NCI-H1092 treated with DMSO at 0.1 percent for 48 hours (cell line): ENCODE data around the gene SHISA6.
"Not testable (repeated sequence)": the region's sequence is repeated elsewhere in the genome, so short reads cannot be mapped to it uniquely, and the experiment has no call there.

Experiments used
- DNase-seq: peaks from one replicate; lab custom pipeline; 2025; lab: John Stamatoyannopoulos, UW

Gene SHISA6

DNA sequence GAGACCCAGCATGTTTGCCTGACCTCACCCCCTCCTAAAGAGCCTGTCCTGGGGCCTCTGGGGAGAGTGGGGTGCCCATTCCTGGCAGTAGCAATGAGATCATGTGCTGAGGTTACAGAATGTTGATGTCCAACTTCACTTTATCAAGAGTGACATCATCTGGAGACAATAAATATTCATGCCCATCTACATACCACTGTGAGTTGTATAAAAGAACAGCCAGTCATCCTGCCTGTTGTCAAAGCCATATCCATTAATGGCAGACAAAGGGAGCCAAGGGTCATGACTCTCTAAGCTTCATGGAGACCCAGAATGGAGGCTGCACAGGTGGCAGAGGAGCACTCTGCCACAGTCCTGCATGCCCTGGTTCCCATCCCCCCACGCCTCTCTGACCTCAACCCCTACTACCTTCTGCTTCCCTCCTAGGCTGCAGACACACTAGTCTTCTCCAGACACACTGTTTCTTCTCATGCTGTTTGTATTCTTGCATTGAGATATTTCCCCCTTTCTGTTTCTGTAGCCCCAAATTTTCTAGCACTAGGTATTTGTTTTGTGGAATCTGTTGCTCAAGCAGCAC, 27.1 kb downstream of the SHISA6 start:
- no peak for DNase-seq

DNA sequence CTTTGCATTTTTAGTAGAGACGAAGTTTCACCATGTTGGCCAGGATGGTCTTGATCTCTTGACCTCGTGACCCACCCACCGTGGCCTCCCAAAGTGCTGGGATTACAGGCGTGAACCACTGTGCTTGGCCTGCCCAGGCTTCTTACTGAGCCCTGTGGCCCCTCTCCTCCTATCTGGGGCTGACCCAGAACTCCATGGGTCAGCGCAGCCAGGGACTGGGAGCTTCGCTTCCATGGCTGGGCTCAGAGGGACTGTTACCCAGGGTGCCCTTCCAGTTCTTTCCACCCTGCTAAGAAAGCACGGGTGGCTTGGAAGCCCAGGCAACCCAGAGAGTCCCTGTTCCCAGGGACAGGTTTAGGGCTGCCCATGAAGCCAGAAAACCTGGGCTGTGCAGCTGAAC, 28.2 kb downstream of the SHISA6 start:
- no peak for DNase-seq

DNA sequence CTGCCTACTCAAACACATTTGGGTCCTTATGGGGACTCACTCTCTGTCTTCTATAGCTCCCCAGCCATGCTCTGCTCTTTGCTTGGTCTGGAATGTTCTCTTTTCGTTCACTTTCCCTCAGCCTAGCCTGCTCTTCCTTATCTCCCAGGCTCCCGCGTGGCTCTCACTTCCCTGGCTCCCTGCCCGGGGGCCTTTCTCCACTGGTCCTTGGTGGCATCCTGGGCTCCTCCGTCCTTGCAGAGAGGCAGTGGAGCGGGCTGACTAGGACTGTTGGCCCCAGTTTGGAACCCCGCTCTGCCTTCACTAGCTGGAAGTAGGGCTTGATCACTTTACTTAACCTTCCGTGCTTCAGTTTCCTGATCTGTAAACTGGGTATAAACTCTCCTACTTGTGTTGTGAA, 31.2 kb downstream of the SHISA6 start:
- DNase-seq, result no peak

DNA sequence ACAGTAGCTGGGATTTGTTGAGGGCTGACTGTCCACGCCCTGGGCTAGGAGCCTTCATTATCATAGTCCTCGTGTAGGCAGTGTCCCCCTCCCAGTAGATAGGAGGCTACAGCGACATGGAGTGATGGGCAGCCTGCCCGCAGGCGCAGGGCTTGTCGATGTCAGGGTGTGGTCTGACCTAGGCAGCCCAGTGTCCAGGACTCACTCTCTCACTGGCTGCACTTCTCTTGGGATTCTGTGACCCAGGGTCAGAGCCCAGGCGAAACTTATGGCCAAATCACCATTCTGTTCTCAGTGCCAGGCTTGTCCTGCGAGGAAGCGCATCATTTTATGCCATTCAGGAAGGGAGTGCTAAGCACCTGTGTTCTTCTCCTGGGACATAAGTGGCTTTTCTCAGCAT, 32.6 kb downstream of the SHISA6 start:
- no peak for DNase-seq

DNA sequence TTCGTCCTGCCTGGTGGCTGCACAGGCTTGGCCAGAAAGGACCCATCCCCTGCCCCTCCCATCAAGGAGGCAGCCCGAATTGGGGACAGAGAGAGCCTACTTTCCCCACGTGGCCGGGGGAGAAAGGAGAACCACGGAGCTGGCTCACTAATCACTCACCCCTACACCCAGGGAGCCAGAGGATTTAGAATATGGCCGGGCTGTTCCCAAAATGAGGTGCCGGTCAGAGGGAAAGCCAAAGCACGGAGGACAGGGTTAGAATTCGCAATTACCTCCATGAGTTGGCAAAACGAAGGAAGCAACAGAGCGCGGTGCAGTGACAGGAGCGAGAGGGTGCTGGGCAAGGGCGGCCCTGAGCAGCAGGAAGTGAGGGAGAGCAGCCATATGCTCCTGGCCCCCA, 33.1 kb downstream of the SHISA6 start:
- DNase-seq, result no peak

DNA sequence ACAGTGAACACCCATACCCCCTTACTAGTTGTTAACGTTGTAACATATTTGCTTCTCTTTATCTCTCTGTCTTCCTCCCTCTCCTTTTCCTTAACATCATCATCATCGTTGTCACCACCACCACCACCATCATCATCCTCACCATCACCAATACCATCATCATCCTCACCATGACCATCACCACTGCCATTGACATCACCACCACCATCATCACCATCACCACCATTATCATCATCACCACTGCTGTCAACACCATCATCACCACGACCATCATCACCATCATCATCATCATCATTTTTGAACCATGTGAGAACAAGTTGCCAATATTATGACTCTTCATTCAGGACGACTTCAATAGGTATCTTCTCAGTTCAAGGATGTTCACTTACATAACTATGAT, 35.5 kb downstream of the SHISA6 start:
- no peak for DNase-seq

DNA sequence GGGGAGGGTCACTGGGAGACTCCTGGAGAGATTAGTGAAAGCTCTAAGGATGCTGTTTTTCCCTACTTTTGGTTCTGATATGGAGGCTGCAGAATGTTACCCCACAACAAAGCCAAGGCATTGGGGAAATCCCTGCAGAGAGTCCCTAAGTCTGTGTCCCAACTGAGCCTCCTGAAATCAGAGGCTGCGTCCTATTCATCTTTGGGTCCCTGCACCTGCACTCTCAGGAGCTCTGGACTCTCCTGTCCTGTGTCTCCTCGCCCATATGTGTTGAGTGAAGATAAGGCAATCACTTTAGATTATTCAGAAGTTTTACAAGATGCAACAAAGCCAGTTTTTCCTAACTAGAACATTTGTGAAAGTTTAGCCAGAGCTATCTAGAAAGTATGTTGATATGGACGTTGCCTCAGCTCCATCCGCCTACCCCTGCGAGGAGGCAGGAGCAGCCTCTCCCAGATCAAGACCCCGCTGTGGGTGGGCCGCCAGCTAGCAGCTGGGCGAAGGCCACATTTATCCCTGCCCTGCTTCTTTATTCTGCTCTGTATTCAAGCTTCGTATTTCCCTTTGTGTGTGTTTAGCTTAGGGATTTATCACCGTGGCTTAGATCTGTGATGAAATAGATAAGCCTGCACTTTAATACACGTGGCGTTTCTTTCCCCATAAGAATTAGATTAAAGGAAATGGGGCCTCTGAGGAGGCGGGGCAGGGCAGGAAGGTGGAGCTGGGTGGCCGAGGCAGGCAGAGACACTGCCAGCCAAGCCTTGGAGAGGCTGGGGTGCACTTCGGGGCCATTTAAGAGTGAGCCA, 37.4 kb downstream of the SHISA6 start:
- DNase-seq, result no peak

DNA sequence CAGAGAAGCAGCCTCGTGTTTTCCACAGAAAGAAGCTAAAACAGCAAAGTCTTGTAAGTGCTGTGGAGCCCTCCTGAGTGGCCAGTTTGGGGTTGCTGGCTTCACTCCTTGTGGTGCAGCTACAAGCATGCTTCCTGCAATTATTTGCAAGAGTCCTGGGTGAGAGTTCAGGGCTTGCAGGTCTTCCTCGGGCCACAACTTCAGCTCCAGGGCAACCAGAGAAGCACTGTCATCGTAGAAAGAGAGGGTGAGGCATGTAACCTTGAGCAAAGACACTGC, 37.9 kb downstream of the SHISA6 start:
- no peak for DNase-seq

DNA sequence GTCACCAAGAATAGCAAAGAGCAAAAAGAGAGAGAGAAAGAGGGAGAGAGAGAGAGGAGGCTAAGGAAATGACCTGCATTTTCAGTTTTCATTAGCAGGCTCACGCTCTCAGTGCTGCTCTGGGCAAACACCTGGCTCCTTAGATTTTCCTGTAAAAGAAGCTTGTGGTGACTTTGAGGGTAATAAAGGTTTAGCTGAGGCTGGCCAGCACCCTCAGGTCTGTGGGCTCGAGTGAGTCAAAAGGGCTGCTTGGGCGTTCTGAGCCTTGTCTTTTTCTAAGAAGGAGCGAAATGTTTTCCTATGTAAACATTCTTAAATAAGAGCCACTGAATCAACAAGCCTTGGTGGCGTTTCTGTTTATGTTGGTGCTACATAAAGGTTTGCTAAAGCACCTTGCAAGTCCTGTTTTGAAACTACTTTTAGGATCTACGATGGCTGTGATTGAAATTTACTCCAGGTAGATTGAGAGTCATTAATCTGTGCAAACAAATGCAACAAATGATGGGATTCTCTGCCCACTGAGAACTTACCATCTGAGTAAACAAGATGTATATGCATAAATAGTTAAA, 38.8 kb downstream of the SHISA6 start:
- DNase-seq, result no peak

DNA sequence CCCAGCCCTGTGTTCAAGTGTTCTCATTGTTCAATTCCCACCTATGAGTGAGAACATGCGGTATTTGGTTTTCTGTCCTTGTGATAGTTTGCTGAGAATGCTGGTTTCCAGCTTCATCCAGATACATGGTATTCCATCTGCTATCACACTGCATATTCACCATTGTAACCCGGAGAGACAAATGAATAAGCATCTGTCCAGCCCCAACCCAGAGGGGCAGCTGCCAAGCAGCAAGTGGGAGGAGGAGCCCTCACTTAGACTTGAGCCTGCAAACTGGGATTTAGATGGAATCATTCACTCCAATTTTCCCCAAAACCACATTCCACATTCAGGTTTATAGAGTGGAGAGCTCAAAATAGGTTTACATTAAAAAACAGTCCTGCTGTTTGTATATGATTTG, 41.6 kb downstream of the SHISA6 start:
- DNase-seq, result no peak

DNA sequence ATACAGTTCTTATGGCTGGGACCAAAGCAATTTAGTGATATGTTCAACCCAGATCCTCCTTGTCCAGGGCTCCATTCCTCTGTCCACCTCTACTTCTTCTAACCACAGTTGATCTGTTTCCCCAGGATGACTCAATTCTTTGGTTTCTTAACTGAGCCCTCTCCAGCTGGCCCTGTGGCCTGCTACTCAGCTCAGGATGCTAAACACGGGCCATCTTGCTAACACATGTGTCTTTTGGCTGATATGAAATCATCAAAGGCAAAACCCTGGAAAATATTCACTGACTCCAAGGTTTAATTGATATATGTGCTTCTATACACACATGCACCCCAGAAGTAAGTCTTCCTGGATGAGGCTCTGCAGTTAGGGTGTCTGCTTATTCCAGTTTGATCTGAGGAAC, 43.8 kb downstream of the SHISA6 start:
- DNase-seq, result no peak

DNA sequence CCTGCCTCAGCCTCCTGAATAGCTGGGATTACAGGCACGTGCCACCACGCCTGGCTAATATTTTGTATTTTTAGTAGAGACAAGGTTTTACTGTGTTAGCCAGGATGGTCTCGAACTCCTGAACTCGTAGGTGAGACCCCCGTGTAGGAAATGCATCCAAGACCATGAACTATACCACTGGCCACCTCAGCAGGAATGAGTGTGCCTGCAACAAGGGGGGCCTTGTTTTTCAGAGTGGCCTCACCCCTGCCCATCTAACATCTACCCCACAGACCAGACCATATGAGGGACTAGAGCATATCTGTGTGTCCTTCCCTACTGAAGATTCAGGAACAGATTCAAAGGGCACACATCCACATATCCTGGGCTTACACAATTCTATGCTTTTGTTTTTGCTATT, 44.9 kb downstream of the SHISA6 start:
- DNase-seq, result no peak

DNA sequence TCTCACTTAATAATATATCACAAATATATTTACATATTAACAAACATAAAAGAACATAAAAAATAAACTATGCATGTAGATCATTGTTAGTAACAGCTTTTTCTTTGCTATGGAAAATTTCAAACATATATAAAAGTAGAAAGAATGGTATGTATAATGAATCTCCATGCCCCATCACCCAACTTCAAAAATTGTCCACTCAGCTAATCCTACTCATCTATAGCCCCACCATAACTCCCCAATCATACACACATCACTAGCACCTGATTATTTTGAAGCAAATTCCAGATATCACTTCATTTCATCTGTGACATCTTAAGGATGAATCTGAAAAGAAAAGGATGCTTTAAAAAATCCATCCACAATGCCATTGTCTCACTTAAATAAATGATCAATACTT, 46.8 kb downstream of the SHISA6 start:
- DNase-seq, result no peak

DNA sequence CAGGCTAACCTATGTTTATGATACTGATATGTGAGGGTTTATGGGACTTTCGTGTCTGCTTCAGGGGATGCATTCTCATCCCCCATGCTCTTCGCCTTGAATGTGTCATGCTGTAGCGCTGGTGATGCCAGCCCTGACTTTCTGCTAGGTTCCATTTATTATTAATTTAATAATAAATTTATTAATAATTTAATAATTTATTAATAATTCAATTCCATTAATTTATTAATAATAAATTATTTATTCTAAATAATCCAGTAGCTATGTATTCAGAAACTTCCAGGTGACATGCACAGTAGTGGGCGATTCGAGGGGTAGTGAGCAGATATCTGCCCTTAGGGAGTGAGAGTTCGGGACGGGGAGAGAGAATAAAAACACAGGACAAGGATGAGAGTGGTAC, 49.8 kb downstream of the SHISA6 start:
- DNase-seq, result no peak

DNA sequence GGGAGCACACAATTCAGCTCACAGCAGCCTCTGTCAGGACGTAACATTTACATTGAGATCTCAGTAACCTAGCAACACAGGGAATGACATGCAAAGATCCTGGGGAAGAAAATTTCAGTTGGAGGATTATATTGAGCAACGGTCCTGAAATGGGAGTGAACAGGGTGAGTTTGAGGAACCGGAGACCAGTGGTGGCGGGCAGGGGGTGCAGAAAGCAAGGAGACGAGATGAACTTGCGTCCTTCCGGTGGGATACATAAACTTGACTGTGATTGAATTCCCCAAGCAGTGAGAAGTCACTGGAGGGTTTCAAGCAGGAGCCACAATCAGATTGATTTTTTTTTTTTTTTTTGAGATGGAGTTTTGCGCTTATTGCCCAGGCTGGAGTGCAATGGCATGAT, 51.5 kb downstream of the SHISA6 start:
- DNase-seq, result no peak

DNA sequence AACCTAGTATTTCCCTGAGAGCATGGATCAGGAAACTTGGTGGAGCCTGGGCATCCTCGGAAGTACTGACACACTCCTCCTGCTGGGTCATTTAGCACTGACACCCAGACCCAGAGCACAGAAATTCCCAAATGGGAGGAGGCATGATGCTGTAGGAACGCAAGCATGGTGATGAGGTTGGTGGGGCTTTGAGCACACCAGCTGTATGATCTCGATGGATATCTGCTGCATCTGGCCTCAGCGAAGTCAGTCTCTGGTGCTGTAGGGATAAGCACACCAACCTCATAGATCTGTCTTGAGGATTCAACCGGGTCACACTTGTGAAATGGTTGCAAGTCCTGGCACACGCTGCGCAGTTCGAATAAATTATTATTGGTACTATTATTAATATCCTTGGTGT, 52.5 kb downstream of the SHISA6 start:
- DNase-seq, result no peak

DNA sequence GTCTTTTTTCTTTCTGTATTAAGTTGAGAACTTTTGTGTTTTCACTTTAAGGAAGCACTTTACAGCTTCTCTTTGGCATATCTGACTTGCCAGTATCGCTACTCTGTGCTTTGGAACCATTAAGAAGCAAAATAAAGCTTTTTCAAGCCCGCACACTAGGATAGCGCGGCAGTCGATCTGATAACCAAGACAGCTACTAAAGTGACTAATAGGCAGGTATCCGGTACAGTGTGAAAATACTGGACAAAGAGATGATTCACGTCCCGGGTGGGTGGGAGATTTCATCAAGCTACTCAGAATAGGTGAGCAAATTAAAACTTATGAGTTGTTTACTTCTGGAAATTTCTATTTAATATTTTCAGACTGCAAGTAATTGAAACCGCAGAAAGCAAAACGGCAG, 53.8 kb downstream of the SHISA6 start:
- no peak for DNase-seq

DNA sequence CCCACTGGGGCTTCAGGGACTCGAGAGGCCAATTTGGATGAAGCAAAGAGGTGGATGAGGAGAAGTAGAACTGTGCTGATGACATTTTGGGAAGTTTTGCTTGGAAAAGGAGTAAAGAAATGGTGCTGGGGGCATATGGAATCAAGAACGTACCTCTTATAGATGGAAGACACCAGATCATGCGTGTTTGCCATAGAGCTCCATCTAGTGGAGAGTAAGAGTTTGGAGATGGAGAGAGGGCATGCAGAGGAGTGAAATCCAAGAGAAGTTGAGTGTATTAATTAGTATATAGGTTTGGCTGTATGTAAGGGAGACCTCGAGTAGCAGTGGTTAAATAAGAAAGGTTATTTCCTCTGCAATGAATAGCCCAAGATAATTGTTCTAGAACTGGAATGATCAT, 56.0 kb downstream of the SHISA6 start:
- peak; percentile 0 for DNase-seq

DNA sequence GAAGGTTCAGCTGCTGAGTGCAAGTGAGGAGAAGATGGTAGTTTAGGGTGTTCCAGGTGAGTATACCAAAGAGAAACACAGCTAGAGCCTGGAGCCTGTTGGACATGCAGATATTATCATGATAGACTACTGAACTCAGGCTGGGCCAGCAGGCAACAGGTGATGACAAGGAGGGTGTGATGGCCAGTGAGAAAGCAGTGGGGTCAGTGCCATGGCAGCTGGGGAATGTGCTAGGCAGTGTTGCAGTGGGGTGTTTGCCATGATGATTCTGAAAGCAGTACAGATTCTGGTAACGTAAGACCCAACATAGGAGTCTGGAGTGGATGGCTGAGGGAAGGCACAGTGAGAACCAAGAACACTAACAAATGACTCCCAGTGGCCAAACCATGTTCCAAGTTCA, 57.4 kb downstream of the SHISA6 start:
- DNase-seq, result no peak

DNA sequence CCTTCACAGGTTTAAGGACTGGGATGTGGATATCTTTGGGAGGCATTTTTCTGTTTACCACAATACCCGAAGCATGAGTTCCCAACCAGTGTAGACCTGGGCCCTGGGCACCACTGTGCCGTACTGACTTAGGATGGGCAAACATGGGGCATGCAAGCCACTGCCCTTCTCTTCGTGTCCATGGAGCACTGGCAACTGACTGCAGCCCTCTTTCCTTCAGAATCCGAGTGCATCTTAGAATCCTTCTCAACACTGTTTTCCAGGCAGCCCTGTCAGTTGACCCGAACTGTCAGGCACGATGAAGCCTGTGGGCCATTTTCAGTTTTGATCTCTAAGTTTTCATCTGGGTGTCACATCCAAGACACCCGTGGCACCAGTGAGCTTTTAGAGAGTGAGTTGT, 59.2 kb downstream of the SHISA6 start:
- no peak for DNase-seq

DNA sequence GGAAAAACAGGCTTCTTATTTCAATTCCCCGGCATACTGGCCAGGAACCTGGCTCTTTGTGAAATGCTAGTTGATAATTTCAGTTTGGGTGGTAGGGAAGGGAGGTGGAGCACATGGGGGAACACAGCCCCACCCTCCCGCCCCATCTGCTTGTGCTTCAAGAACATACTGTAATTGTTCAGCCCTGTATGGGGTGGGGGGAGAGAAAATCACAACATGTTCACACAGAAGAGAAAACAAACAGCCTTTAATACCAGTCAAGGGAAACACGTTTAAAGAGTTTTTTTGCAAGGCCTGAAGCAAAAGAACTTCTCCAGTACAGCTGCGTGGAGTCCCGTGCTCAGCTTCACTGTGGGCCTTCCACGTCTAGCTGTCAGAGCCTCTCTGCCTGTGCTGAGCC, 59.7 kb downstream of the SHISA6 start:
- no peak for DNase-seq

DNA sequence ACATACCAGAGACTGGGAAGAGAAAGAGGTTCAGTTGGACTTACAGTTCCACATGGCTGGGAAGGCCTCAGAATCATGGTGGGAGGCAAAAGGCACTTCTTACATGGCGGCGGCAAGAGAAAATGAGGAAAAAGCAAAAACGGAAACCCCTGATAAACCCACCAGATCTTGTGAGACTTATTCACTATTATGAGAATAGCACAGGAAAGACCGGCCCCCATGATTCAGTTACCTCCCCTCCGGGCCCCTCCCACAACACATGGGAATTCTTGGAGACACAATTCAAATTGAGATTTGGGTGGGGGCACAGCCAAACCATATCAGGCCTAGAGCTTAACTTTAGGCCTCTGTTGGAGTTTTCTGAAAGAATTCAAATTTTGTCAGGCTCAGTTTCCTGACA, 60.9 kb downstream of the SHISA6 start:
- DNase-seq, result not testable (repeated sequence)

DNA sequence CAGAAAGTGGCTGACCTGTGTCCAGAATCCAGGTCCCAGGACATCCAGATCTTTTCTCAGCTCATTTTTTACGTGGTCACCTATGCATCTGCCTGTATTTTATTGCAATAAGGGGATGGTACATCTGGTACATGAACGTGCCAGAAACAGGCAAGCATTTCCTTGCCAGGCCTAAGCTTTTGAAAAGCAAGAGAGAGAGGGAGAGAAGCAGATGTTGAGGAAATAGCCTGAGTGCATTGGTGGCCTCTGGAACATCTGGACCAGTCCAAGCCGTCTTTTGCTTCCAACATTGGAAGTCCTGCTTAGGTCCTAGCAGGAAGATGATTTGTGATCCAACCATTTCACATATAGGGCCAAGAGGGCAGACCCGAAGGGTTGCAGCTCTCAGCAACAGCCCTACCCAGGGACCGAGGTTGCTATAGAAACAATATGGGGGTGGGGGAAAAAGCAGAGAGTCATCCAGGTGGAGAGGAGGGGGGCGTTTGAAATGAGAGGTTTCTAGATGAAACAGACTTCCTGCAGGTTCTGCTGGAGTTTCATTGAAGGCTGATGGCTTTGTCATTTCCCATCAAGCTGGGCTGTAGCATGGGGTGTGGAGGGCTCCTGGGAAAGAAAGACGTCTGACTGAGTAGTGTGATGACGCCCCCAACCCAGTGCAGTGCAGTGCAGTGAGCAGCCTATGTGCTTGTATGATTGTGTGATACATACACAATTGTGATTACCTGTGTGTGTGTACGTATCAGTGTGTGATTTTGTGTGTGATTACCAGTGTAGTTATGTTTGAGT, 61.6 kb downstream of the SHISA6 start:
- DNase-seq, result no peak
